Measurements from ENCODE around the gene ATG5.

DNA sequence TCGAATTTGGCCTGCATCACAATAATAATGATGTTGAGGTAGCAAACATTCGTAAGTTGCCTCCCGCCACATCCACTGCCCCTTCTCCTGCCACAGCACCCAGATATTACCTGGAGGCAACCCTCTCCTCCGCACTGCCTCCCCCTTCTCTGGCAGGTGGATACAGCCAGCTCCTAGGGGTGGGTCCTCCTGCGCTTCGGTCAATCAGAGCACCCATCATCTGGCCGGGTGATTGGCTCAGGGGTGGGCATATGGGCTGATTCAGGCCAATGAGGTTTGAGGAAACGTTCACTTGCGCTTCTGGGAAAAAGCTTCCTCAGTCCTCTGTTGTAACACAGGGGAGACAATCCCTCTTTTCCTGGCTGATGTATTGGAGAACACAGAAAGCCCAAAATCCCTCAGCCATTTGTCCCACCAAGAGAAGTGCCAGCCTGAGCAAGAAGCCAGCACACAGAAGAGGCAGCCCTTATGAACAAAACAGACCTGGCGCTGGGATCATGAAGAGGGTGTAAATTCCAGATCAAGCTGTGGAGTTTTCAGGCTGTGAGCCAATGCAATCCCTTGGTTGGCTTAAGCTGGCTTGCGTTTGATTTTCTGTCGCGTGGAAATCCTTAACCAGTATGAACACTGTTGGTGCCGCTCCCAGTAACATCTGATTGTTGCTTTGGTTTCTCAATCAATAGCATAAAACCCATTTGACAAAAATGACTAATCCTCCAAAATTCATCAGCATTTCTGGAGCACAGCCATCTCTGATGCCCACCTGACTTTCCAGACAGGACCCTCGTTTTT is 157.3 kb downstream of the ATG5 start:
- TF ChIP-seq, protein P1, sequence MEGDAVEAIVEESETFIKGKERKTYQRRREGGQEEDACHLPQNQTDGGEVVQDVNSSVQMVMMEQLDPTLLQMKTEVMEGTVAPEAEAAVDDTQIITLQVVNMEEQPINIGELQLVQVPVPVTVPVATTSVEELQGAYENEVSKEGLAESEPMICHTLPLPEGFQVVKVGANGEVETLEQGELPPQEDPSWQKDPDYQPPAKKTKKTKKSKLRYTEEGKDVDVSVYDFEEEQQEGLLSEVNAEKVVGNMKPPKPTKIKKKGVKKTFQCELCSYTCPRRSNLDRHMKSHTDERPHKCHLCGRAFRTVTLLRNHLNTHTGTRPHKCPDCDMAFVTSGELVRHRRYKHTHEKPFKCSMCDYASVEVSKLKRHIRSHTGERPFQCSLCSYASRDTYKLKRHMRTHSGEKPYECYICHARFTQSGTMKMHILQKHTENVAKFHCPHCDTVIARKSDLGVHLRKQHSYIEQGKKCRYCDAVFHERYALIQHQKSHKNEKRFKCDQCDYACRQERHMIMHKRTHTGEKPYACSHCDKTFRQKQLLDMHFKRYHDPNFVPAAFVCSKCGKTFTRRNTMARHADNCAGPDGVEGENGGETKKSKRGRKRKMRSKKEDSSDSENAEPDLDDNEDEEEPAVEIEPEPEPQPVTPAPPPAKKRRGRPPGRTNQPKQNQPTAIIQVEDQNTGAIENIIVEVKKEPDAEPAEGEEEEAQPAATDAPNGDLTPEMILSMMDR (IDR thresholded peaks at IDR 0.05) = no peak
- no peak for TF ChIP-seq POLR2AphosphoS5 (IDR thresholded peaks at IDR 0.05; ENCODE audit: low read depth, low read length)
- TF ChIP-seq, protein P2, sequence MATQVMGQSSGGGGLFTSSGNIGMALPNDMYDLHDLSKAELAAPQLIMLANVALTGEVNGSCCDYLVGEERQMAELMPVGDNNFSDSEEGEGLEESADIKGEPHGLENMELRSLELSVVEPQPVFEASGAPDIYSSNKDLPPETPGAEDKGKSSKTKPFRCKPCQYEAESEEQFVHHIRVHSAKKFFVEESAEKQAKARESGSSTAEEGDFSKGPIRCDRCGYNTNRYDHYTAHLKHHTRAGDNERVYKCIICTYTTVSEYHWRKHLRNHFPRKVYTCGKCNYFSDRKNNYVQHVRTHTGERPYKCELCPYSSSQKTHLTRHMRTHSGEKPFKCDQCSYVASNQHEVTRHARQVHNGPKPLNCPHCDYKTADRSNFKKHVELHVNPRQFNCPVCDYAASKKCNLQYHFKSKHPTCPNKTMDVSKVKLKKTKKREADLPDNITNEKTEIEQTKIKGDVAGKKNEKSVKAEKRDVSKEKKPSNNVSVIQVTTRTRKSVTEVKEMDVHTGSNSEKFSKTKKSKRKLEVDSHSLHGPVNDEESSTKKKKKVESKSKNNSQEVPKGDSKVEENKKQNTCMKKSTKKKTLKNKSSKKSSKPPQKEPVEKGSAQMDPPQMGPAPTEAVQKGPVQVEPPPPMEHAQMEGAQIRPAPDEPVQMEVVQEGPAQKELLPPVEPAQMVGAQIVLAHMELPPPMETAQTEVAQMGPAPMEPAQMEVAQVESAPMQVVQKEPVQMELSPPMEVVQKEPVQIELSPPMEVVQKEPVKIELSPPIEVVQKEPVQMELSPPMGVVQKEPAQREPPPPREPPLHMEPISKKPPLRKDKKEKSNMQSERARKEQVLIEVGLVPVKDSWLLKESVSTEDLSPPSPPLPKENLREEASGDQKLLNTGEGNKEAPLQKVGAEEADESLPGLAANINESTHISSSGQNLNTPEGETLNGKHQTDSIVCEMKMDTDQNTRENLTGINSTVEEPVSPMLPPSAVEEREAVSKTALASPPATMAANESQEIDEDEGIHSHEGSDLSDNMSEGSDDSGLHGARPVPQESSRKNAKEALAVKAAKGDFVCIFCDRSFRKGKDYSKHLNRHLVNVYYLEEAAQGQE (IDR thresholded peaks at IDR 0.05; ENCODE audit: insufficient read depth in 1 of 2, low read depth in 2 of 2, low read length in 1 of 2) = no peak

Data from Panc1 (cell line).